AG09319 (cell line): ENCODE measurements around the gene GMPR2.
"Not testable (repeated sequence)": the region's sequence is repeated elsewhere in the genome, so short reads cannot be mapped to it uniquely, and the experiment has no call there.

Experiments
- DNase-seq: peaks from one replicate; pipeline ENCODE4 v3.0.0-alpha.2; 2010; ENCODE audit warnings: low read depth; ENCODE audit errors: extremely low read depth
- CTCF ChIP-seq: IDR thresholded peaks from 2 replicates; pipeline ENCODE4 v1.5.1; 2011; ENCODE audit warnings: low read depth, mild to moderate bottlenecking, inconsistent platforms, low read length, moderate library complexity

GMPR2 gene

GRCh38 chr14:24241829-24242443 is 9.2 kb downstream of the GMPR2 start:
- TF ChIP-seq CTCF: peak; percentile 38
- peak; percentile 73 for DNase-seq

GRCh38 chr14:24243336-24243836 is 10.7 kb downstream of the GMPR2 start:
- TF ChIP-seq CTCF: no peak
- DNase-seq: no peak

- DNase-seq: not testable (repeated sequence)
Measured at GRCh38 chr14:24245350-24245749, 12.6 kb downstream of the GMPR2 start.

GRCh38 chr14:24246765-24247212 is 14.1 kb downstream of the GMPR2 start:
- TF ChIP-seq CTCF: no peak
- DNase-seq: no peak

- no peak for DNase-seq
- no peak for TF ChIP-seq CTCF
Measured at GRCh38 chr14:24247422-24247821, 14.7 kb downstream of the GMPR2 start.

GRCh38 chr14:24249230-24250021 is 16.7 kb downstream of the GMPR2 start:
- no peak for TF ChIP-seq CTCF
- no peak for DNase-seq

- no peak for TF ChIP-seq CTCF
- no peak for DNase-seq
Measured at GRCh38 chr14:24250354-24250753, 17.6 kb downstream of the GMPR2 start.
